Measurements from ENCODE around the gene BCAP29. TPM values are rescaled to one million over a fixed set of nuclear protein-coding genes. Genes with fewer than 3 reads are reported as not detected.
"Not testable (repeated sequence)": the region's sequence is repeated elsewhere in the genome, so short reads cannot be mapped to it uniquely, and the experiment has no call there.

BCAP29 gene
- total RNA-seq, 2 experiments from 2014 or later = 24.0 to 27.7 TPM

- Mint-ChIP-seq H3K4me1 (ENCODE audit: low read depth) (no peaks in the 10 kb centered on the region), H3K27ac (no peak overlapping the region), H3K27me3 (peaks cover 1% of the 10 kb centered on the region), H3K9me3 (no peaks in the 10 kb centered on the region), H3K36me3 (ENCODE audit: low read depth) (no peaks in the 10 kb centered on the region), H3K4me3 (no peak overlapping the region)
- intact Hi-C loops (cut with micrococcal nuclease) = no loop called here
- ATAC-seq (no peak), DNase-seq (no peak)
- CTCF ChIA-PET = interaction anchor here (0.8 kb wide), 1 partner anchor 169 kb away, joined by 3 read pairs; no protein-coding TSS in a partner anchor
- POLR2A ChIA-PET = interaction anchor here (1.0 kb wide), 1 partner anchor 13 kb away, joined by 3 read pairs; no protein-coding TSS in a partner anchor
- no peak for TF ChIP-seq CTCF (IDR thresholded peaks at IDR 0.05)
These were observed 51.8 kb downstream of the BCAP29 start for GRCh38 chr7:107631588-107632491.

- H3K27ac Mint-ChIP-seq = no peak overlapping the region
- POLR2A ChIA-PET = interaction anchor here (1.0 kb wide), 1 partner anchor 12 kb away, joined by 3 read pairs; no protein-coding TSS in a partner anchor
These were observed 52.4 kb downstream of the BCAP29 start for GRCh38 chr7:107632492-107632865.

GRCh38 chr7:107638594-107638993 lies 58.5 kb downstream of the BCAP29 start:
- DNase-seq = no peak
- Mint-ChIP-seq H3K9me3 (peaks cover 6% of the 10 kb centered on the region), H3K36me3 (ENCODE audit: low read depth) (no peaks in the 10 kb centered on the region), H3K4me3 (no peak overlapping the region), H3K4me1 (ENCODE audit: low read depth) (peaks cover 13% of the 10 kb centered on the region), H3K27ac (peak overlapping the region; percentile 51), H3K27me3 (peaks cover 16% of the 10 kb centered on the region)
- ATAC-seq = peak; percentile 30
- POLR2A ChIA-PET = no interaction called here
- CTCF ChIA-PET = interaction anchor here (0.8 kb wide), 1 partner anchor 1186 kb away, joined by 3 read pairs; no protein-coding TSS in a partner anchor
- intact Hi-C loops (cut with micrococcal nuclease) = no loop called here
- TF ChIP-seq CTCF (IDR thresholded peaks at IDR 0.05) = no peak

More at GRCh38 chr7:107632492-107632865, 52.4 kb downstream of the BCAP29 start:
- no peaks in the 10 kb centered on the region for H3K9me3 Mint-ChIP-seq
- H3K4me3 Mint-ChIP-seq = no peak overlapping the region
- DNase-seq (no peak), ATAC-seq (no peak)
- H3K4me1 Mint-ChIP-seq (ENCODE audit: low read depth) = no peaks in the 10 kb centered on the region
- H3K27me3 Mint-ChIP-seq = peaks cover 1% of the 10 kb centered on the region
- H3K36me3 Mint-ChIP-seq (ENCODE audit: low read depth) = no peaks in the 10 kb centered on the region
- TF ChIP-seq CTCF (IDR thresholded peaks at IDR 0.05) = no peak
- CTCF ChIA-PET = interaction anchor here (0.8 kb wide), 1 partner anchor 170 kb away, joined by 3 read pairs; no protein-coding TSS in a partner anchor
- intact Hi-C loops (cut with micrococcal nuclease) = no loop called here

GRCh38 chr7:107639070-107639469 lies 59.0 kb downstream of the BCAP29 start:
- Mint-ChIP-seq H3K4me1 (ENCODE audit: low read depth) (peaks cover 14% of the 10 kb centered on the region), H3K27me3 (peaks cover 16% of the 10 kb centered on the region)
- TF ChIP-seq CTCF (IDR thresholded peaks at IDR 0.05) = peak; percentile 18
- H3K9me3 Mint-ChIP-seq; POLR2A ChIA-PET; ATAC-seq; H3K4me3 Mint-ChIP-seq; H3K27ac Mint-ChIP-seq; DNase-seq; H3K36me3 Mint-ChIP-seq (ENCODE audit: low read depth); CTCF ChIA-PET; intact Hi-C loops (cut with micrococcal nuclease): not testable (repeated sequence)

- no peak overlapping the region for H3K4me3 Mint-ChIP-seq
- H3K27me3 Mint-ChIP-seq = peaks cover 18% of the 10 kb centered on the region
- no peak overlapping the region for H3K27ac Mint-ChIP-seq
- TF ChIP-seq CTCF (IDR thresholded peaks at IDR 0.05) = no peak
- peaks cover 18% of the 10 kb centered on the region for H3K4me1 Mint-ChIP-seq (ENCODE audit: low read depth)
- CTCF ChIA-PET = no interaction called here
- H3K9me3 Mint-ChIP-seq = peaks cover 9% of the 10 kb centered on the region
- POLR2A ChIA-PET = no interaction called here
- intact Hi-C loops (cut with micrococcal nuclease) = no loop called here
- H3K36me3 Mint-ChIP-seq (ENCODE audit: low read depth) = no peaks in the 10 kb centered on the region
- DNase-seq (no peak), ATAC-seq (no peak)
These were observed 61.6 kb downstream of the BCAP29 start for GRCh38 chr7:107641676-107642075.

All from activated CD8-positive, alpha-beta T cell treated with anti-CD3 and anti-CD28 coated beads for 36 hours (primary cell).